HG03103 (cell line): ENCODE measurements around the gene TRPM3.

Source experiments
- ATAC-seq: cut with Tn5 transposase; IDR thresholded peaks from one replicate; pipeline ENCODE4 v1.9.1; 2021; ENCODE audit warnings: low read depth; ENCODE audit not compliant: unreplicated experiment

TRPM3 gene

GRCh38 chr9:70951749-70952727 is 169.4 kb downstream of the TRPM3 start:
- ATAC-seq, result no peak

- ATAC-seq, result no peak
Measured at GRCh38 chr9:70950270-70950669, 171.2 kb downstream of the TRPM3 start.

GRCh38 chr9:70949239-70949638 is 172.2 kb downstream of the TRPM3 start:
- ATAC-seq, result no peak

GRCh38 chr9:70948744-70949143 is 172.7 kb downstream of the TRPM3 start:
- ATAC-seq, result no peak

- ATAC-seq, result no peak
Measured at GRCh38 chr9:70947511-70947910, 173.9 kb downstream of the TRPM3 start.

- no peak for ATAC-seq
Measured at GRCh38 chr9:70947086-70947485, 174.3 kb downstream of the TRPM3 start.

- ATAC-seq, result no peak
Measured at GRCh38 chr9:70945301-70945700, 176.1 kb downstream of the TRPM3 start.

- ATAC-seq, result no peak
Measured at GRCh38 chr9:70941191-70941590, 180.2 kb downstream of the TRPM3 start.

- no peak for ATAC-seq
Measured at GRCh38 chr9:70940605-70941004, 180.8 kb downstream of the TRPM3 start.

GRCh38 chr9:70936536-70936935 is 184.9 kb downstream of the TRPM3 start:
- no peak for ATAC-seq

GRCh38 chr9:70935856-70936255 is 185.6 kb downstream of the TRPM3 start:
- ATAC-seq, result no peak

GRCh38 chr9:70934642-70935041 is 186.8 kb downstream of the TRPM3 start:
- ATAC-seq, result no peak

GRCh38 chr9:70933321-70933720 is 188.1 kb downstream of the TRPM3 start:
- ATAC-seq, result no peak

GRCh38 chr9:70932097-70932496 is 189.3 kb downstream of the TRPM3 start:
- ATAC-seq, result no peak

- no peak for ATAC-seq
Measured at GRCh38 chr9:70927530-70927929, 193.9 kb downstream of the TRPM3 start.

GRCh38 chr9:70924895-70925547 is 196.4 kb downstream of the TRPM3 start:
- peak; percentile 84 for ATAC-seq

- ATAC-seq, result no peak
Measured at GRCh38 chr9:70924380-70924779, 197.0 kb downstream of the TRPM3 start.

- ATAC-seq, result no peak
Measured at GRCh38 chr9:70923961-70924360, 197.5 kb downstream of the TRPM3 start.

GRCh38 chr9:70921136-70921535 is 200.3 kb downstream of the TRPM3 start:
- ATAC-seq, result no peak

- no peak for ATAC-seq
Measured at GRCh38 chr9:70917277-70917676, 204.1 kb downstream of the TRPM3 start.

- no peak for ATAC-seq
Measured at GRCh38 chr9:70911791-70912190, 209.6 kb downstream of the TRPM3 start.

- no peak for ATAC-seq
Measured at GRCh38 chr9:70910598-70910997, 210.8 kb downstream of the TRPM3 start.
